GM19468 (cell line): ENCODE results near the gene POC1A.

ENCODE experiments used
- ATAC-seq: cut with Tn5 transposase; IDR thresholded peaks from one replicate; pipeline ENCODE4 v1.9.1; 2021; ENCODE audit warnings: mild to moderate bottlenecking, moderate library complexity, moderate number of reproducible peaks; ENCODE audit not compliant: unreplicated experiment; ENCODE audit errors: extremely low read depth

The POC1A gene

DNA sequence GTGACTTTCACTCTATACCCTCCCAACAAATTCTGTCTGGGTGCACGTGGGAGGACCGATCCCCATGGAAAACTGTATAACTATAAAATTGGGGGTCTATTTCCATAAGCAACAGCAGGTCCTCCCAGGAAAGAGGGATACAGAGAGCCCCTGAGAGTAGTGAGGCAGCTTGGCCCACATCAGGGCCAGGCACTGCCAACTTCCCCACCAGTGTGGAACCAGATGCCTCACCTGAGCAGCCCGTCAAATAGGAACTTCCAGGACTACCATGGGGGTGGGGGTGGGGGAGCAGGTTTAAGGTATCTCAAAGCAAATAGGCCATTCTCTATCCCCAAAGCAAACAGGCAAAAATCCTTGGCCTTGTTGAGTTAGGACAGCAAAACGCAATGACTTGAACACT lies 64.5 kb downstream of the POC1A start:
- no peak for ATAC-seq

DNA sequence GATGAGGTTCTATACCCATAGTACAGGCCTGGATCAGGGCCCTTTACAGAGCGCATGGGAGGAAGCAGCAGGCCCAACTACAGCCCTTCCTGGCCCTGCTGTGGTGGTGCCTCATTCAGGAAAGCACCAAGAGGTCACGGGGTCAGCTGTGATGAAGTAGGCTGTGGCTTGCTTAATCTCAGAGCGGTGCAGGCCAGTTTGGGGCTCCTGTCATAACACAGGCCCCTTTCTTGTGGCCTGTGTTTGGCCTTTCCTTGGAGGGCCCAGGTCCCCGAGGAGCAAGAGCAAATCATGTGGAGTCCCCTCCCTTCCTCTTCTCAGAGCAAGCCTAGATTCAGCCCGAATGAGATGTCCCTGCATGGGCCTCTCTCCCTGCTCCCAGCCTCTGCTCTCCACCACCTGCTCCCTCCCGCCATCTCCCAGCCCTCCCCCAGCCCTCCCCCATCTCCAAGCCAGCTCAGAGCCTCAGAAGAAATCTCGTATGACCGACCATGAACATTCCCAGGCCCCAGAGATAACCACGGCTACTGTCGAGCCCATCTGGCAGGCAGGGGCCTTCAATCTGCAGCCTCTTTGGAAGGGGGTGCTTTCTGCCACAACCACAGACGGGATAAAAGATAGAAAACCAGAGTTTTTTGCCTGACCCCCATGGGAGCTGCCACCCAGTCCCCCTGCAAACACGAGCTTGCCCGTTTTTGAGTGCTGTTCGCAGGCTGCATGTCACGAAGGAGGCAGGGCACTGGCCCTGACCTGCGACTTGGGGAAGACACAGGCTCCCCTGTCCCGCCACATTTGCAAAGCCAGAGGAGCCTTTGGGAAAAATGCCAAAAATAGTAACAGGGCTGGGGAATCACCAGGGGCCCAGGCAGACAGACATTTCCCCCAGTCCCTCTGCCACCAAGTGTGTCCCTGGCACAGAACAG lies 65.5 kb downstream of the POC1A start:
- ATAC-seq, result no peak

DNA sequence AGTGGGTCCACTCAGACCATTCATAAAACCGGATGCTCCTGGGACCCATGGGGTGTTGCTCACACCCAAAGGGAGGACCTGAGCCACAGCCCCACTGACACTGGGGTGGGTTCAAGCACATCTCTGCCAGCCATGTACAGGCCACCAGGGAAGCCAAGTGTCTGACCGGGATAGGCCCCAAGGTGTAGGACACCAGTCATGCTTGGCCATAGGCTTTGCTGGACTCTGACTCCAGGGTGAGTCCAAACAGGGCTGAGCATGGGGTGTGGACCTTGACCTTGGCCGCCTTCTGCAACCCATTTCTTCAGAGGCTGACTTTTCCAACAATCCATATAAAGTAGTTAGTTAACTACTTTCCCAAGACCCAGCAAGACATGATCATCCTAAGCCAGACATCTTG lies 66.5 kb downstream of the POC1A start:
- no peak for ATAC-seq

DNA sequence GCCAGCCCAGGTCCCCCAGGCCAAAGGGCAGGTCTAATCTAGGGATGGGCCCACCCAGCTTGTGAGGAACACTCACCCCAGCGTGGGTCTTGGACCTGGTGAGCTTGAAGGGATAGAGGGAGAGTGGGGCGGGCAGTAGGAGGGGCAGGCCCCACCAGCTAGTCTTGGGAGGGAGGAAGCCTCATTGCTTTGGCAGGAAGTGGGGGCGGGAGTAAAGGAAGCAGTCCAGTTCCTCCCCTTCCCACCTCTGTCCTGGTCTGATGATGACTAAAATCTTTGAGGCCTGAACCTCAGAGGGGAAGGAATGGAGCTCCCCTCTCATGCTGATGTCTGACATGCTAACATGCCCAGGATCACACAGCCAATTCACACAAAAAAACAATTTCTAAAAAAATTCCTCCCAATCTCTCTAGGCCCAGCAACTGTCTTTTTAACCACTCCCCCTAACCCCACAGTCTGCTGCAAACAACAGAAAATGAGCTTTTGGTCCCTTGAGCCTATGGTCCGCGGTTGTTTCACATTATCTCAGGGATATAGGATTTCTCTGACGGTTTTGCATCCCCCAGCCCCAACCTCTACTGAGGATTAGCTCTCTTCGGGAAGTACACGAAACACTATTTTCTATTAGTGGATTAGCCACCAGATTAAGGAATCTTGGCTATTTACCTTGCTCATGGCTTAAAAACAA lies 67.1 kb downstream of the POC1A start:
- ATAC-seq, result no peak

DNA sequence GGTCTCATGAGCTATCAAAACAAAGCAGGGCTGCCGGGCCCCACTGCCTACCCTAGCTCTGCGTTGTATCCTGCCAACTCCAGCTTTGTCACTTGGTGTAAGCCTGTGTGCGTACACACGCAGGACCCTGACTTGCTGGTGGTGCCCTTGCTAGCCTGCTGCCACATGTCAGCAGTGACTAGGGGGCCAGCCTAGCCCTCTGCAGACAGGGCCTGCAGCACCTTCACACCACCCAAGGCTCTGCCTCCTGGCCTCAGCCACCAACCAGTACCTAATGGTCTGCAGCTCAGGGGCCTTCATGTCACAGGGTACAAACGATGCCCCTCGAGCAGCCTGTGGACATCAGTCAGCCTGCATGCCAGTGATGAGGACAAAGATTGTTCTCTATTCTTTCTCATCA lies 67.8 kb downstream of the POC1A start:
- no peak for ATAC-seq

DNA sequence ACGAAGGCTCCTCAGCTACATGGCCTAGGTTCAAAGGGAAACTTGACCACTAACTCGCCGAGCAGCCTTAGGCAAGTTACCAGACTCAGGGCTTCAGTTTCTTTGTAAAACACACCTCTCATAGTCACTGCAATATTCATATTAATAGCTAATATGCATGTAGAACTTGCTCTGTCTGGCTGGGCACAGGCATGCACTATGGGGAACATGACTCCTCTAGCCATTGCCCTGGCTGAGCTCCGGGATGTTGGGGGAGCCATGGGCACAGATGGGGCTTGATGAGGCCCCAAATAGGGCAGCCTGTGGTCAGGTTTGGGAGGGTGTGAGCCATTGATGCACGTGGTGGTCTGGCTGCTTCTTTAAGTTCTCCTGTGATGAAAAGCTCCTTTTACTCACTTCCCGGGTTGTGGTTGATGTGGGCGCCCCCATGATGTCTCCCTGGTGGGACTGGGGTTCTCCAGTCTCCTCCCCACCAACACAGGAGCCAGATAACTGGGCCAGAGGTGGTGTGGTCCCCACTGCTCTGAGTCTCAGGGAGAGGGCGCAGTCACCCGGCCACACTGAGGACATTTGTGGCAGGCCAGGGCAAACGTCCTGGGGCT lies 68.4 kb downstream of the POC1A start:
- ATAC-seq, result no peak

DNA sequence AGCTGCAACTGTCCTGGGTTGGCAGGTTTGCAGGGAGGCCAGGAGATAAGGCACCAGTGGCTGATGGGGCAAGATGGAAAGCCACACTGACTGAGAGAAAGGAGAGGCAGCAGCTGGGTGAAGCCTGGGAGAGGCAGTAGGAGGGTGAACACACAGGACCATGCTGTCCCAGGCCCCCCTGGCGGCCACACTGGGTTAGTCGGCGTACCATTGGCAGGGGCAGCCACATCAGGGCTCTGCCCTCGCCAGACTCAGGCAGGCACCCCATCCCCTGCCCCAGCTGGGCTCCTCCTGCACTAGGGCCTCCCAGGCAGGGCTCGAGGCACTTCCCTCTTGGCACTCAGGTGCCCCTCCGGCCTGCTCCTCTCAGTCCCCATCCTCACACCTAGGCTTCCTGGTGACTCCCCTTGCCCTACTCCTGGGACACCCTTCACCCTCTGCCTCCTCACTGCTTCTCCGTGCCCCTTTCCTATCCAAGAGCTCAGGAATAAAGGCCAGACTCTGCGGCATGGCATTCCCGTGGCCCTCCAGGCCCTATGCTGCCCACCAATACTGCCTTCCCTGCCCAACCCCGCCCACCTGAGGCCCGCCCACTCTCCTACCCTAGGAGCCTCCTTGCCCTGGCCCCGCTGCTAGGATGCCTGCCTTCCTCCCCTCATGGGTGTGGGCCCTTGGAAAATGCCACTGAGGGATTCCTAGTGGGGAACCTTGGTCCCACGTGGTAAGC lies 69.1 kb downstream of the POC1A start:
- no peak for ATAC-seq

DNA sequence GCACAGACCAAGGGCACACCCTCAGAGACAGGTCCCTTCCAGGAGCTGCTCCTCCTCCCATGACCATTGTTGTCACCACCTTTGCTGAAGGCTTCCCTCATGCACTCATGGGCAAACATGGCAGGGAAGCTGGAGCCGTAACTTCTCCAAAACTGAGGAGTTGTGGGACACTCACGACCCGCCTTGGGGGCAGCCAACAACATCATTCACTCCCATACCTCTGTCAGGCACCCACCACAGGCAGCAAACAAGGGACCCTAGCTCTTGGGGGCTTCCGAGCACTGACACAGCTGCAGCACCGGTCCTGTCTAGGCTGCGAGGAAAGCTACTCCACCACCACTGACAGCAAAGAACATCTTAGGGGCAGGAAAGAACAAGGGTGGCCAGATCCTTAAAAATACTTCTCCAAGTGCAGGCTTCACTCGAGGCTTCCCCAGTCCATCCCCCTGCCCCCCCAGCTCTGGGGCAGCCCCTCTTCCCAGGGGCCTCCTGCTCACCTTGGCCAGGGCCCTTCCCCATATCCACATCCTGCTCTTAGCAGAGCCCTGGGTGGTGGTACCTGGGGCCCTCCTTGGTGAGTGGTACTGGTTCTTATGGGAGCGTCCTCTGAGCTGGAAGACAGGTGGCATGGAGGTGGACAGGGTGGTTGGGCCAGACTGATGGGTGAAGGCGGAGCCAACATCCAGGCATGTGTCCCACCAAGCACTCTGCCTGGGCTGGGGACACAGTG lies 69.8 kb downstream of the POC1A start:
- ATAC-seq, result no peak

DNA sequence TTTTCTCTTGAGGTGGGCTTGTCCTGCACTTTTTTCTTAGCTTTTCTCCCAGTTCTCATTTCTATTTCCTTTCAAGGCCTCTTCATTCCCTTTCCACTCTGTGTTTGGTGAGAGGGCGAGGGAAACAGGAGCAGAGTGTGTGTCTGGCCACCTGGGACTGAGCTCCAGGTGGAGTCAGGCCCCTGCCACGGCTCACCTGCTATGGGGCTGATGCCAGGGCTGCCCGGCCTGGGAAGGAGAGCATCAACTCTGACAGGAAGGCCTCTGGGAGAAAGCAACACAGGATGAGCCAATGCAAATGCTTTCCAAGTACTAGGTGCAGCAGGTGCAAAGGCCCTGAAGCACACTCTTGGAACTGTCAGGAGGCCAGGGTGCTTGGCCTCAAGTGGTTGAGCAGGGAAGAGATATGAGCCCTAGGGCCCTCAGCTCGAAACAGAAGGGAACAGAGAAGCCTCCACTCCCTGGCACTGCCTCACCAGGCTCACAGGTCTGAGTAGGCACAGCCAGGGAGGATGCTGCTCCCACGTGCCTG lies 70.6 kb downstream of the POC1A start:
- ATAC-seq, result no peak

DNA sequence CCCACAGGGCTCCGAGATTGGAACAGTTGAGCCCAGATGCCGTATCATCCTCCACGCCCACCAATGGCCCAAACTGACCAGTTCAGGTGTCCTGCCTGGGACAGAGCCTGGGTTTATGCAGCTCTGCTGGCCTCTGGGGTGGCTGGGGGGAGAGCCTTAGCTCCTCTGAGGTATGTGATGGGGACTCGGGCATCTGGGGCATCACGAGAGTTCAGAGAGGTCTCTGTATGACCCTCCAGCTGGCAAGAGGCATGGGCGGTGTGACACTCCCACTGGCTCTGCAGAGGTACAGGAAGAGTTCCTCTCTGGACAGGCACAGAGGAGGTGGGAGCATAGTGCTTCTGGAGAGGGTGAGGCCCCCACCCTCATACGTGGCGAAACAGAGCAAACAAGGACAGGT lies 71.3 kb downstream of the POC1A start:
- no peak for ATAC-seq

DNA sequence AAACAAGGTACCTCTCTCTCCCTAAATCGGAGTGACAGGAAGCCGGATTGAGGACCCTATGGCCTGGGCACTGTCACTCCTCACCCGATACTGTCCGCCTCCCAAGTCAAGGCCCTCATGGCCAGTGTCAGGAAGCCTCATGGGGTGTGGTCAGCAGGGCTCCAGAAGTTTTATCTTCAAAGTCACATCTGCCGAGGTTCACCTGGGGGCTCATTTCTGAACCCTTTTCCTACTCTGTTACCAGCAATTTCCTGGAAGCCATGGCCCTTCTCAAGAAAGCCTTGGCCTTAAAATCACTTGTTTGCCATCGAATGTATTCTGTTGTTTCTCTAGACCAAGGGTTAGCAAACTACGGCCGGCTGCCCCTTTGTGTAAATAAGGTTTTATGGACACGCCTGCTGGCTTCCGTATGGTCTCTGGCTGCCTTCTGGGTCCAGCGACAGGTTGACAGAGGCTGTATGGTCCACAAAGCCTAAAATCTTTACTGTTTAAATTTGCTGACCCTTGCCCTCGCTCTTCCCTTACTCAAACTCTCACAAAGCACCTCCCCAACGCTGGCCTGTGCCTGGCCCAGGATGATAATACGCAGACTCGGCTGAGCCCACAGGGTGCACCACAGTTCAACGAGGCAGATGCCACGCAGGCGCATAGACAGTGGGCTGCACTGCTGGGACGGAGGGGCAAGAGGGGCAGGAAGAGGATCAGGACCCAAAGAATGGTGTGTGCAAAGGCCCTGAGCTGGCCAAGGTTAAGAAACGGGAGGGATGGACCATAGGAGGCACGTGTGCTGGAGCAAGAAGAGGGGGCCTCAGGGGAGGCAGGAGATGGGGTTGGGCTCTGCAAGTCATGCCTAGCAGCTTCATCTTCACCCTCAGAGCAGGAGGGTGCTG lies 73.1 kb downstream of the POC1A start:
- no peak for ATAC-seq

DNA sequence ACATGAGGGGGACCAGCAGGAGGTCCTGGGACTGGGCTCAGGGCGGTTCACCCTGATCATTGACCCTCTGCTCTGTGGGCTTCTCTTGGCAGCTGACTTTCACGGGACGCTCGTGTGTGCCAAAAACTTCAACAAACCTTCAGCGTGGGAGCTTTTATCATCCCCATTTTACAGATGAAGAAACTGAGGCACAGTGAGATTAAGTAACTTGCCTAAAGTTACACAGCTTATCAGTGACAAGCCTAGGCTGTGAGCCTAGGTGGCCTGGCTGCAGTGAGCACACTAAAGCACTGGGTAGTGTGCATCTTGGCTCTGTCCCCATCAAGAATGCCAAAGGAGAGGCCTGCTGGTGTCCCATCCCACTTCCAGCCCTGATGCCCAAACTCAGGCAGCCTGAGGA lies 74.3 kb downstream of the POC1A start:
- no peak for ATAC-seq

DNA sequence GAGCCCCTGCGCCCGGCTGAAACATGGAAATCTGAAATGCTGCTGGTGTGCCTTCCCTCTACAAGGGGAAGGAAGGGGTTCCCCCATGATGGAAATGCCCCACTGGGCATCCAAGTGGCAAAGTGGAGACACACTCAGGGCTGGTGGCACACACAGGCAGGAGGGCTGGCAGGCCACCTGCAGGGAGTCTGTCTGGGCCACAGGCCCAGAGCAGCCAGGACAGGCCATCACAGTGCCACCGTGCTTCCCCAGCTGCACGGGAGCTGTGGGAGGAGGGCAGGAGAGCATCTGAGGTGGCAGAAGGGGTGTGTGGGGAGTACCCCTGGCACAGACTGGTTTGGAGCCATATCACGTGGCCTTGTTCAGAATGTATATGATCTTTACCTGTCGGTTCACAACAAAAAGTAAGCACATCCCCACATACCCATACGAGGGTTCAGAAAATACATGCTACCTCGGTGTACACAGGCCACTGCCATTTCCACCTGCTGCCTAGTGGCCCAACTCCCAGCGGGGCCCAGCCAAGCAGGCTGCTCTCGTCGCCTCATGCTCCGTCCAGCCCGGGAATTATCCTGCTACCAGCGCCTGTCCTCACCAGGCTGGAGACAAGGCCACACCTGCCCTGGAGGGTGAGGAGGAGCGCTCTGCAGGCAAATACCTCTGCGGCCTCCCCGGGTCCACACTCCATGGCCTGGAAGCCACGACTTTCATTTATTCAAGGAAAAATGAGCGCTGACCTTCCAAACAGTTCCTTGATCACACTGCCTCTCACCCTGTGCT lies 75.3 kb downstream of the POC1A start:
- no peak for ATAC-seq

DNA sequence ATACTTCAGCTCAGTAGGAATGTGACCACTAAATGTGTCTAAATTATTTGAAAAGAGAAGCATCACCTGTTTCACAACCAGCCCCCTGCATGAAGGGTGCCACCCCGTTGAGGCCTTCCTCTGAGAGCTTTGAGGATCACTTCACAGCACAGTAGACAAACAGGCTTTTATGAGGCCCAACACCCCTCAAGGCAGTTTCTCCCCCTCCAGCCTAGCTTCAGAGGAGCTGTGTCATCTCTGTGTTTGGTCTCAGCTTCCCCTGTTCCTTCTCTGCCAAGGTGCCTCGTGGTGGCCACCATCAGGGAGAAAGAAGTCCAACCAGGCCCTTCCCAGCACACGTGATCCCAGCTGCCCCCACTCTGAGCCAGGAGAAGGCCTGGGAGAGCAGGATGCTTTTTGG lies 76.3 kb downstream of the POC1A start:
- ATAC-seq, result no peak

DNA sequence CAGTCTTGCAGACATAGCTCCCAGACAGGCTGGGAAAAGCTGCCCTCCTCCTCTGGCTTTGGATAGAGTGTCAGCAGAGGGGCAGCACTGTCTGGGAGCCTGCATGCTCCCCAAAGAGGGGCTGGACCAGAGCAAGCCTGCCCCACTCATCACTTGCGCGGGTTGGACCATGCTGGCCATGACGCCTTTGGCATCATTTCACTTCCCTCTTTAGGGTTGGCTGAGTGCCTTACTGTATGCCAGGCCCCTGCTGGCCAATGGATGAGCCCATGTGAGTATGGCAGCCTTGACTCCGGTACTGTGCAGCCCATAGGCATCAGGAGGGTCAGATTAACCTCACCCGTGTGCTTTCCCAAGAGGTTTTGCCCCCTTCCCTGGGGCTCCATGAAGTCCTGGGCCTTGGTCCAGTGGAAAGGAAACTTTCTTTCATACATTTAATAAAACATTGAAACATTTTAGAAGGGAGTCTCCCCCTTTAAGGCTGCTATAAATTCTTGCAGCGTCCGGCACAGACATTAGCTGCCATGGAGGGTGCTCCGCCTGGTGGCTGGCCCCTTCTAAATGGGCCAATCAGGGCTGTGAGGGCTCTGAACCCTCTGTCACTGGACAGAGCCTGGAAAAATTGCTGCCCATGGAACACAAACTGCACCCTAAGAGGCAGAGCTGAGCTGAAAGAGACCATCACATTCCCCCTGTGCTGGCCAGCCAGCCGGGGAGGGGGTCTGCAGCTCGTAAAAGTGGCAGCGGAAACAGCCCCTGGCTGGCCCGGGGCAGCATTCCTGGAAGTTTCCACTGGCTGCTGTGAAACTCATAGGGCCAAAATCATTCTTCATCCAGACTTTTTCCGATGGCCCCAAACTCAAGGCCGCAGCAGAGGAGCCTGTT lies 77.1 kb downstream of the POC1A start:
- ATAC-seq, result no peak

DNA sequence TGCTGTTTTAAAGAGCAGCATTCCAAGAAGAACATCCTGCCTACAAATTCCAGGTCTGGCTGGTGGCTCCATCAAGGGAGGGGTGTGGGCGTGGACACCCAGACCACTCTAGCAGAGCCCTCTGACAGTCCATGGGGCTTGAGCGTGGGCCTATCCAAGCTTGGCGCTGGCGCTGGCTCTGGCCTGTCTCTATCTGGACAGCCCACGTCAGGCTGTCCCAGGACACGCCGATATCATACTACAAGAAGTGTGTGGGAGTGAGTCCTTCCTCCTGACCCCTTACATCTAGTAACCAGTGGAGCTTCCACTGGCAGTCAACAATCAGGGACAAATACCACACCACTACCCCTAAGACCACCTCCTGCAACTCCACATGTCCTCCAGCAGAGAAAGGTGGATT lies 80.7 kb downstream of the POC1A start:
- ATAC-seq, result no peak

DNA sequence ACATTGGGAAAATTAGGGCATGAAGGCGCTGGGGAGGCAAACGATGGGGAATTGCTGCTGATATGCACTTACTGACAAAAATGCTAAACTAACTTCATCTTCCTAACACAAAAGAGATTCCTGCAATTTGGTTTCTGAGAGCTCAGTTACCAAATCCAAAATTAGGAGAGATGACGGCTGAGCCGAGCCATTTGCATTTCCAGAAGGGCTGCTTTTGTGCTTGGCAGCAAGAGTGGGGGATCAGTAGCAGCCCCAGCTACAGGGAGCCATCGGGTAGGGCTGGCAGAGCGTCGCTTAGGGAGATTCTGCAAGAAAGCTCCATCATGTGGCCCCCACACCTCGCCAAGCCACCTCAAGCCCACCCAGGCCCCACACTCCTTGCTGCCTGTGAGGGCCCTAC lies 81.8 kb downstream of the POC1A start:
- ATAC-seq, result no peak
